ENCODE results near the gene NOVA2.

Gene NOVA2

GRCh38 chr19:45968626-45969025 lies 5.0 kb downstream of the NOVA2 start:
- no peak overlapping the region for H3K27ac ChIP-seq (ENCODE audit: low read depth in 2 of 2, low read length in 2 of 2)
- H3K4me3 ChIP-seq (ENCODE audit: low read length in 2 of 2) = no peak overlapping the region
- H3K9ac ChIP-seq (ENCODE audit: low read depth in 1 of 2, low read length in 2 of 2) = no peak overlapping the region
- H3K4me1 ChIP-seq (ENCODE audit: control insufficient read depth in 2 of 2, insufficient read depth in 2 of 2, low read length in 2 of 2) = peaks cover 0 to 2% of the 10 kb centered on the region in 2 donors
- no peaks in the 10 kb centered on the region for H3K36me3 ChIP-seq (ENCODE audit: control insufficient read depth in 2 of 2, insufficient read depth in 2 of 2, low read length in 2 of 2)
- peaks cover 25 to 37% of the 10 kb centered on the region in 2 donors for H3K27me3 ChIP-seq (ENCODE audit: control insufficient read depth in 2 of 2, insufficient read depth in 2 of 2, low read length in 2 of 2)
- H3K9me3 ChIP-seq (ENCODE audit: control insufficient read depth in 2 of 2, low read length in 2 of 2) = peaks cover 0 to 3% of the 10 kb centered on the region in 2 donors

- H3K27me3 ChIP-seq (ENCODE audit: control insufficient read depth in 2 of 2, insufficient read depth in 2 of 2, low read length in 2 of 2) = peaks cover 20 to 32% of the 10 kb centered on the region in 2 donors
- H3K9ac ChIP-seq (ENCODE audit: low read depth in 1 of 2, low read length in 2 of 2) = no peak overlapping the region
- H3K4me3 ChIP-seq (ENCODE audit: low read length in 2 of 2) = no peak overlapping the region
- no peak overlapping the region for H3K27ac ChIP-seq (ENCODE audit: low read depth in 2 of 2, low read length in 2 of 2)
- H3K9me3 ChIP-seq (ENCODE audit: control insufficient read depth in 2 of 2, low read length in 2 of 2) = peaks cover 0 to 1% of the 10 kb centered on the region in 2 donors
- no peaks in the 10 kb centered on the region for H3K4me1 ChIP-seq (ENCODE audit: control insufficient read depth in 2 of 2, insufficient read depth in 2 of 2, low read length in 2 of 2)
- H3K36me3 ChIP-seq (ENCODE audit: control insufficient read depth in 2 of 2, insufficient read depth in 2 of 2, low read length in 2 of 2) = no peaks in the 10 kb centered on the region
Observed at GRCh38 chr19:45967246-45967645, 6.4 kb downstream of the NOVA2 start.

DNA sequence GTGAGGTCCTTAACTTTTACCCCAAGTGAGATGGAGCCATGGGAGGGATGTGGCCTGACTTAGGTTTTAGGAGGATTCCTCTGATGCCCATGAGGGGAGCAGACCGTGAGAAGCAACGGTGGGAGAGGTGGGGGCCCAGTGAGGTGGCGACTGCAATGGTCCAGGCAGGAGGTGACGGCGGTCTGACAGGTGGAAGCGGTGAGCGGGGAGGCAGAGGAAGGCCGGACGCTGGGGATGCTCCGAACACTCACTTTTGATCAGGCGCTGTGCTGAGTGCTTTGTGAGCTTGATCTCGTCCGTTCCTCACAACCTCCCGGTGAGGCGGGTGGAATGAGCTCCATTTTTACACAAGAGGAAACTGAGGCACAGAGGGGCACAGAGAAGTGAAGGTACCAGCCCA lies 11.6 kb downstream of the NOVA2 start:
- no peak overlapping the region for H3K27ac ChIP-seq (ENCODE audit: low read depth in 2 of 2, low read length in 2 of 2)
- peaks cover under 1 to 12% of the 10 kb centered on the region in 2 donors for H3K27me3 ChIP-seq (ENCODE audit: control insufficient read depth in 2 of 2, insufficient read depth in 2 of 2, low read length in 2 of 2)
- no peaks in the 10 kb centered on the region for H3K9me3 ChIP-seq (ENCODE audit: control insufficient read depth in 2 of 2, low read length in 2 of 2)
- no peaks in the 10 kb centered on the region for H3K36me3 ChIP-seq (ENCODE audit: control insufficient read depth in 2 of 2, insufficient read depth in 2 of 2, low read length in 2 of 2)
- H3K9ac ChIP-seq (ENCODE audit: low read depth in 1 of 2, low read length in 2 of 2) = no peak overlapping the region
- no peak overlapping the region for H3K4me3 ChIP-seq (ENCODE audit: low read length in 2 of 2)
- no peaks in the 10 kb centered on the region for H3K4me1 ChIP-seq (ENCODE audit: control insufficient read depth in 2 of 2, insufficient read depth in 2 of 2, low read length in 2 of 2)

DNA sequence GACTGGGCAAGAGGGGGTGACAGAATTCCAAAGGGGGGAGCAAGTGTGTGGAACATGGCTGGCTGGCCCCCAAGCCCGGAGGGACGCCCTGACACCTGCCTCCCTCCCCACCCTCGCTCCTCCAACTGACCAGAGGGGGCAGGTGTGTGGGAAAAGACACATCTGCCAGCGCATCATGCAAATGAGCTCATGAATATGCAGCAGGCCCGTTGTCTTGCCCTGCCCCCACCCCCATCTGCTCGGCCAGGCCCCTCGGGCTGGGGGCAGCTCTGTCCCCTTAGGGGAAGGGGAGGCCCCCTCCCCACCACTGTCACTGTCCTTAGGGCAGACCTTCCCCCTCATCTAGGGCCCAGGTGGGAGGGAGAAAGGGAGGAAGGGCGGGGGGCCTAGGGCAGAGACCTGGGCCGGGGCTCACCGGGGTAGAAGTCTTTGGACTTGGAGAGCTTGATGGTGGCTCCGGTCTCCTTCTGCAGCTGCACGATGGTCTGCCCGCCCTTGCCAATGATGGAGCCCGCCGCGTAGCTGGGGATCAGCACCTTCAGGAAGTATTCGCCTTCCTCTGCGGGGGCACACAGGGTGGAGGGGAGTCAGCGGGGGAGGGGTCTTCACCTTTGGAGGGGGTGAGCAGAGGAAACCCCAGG lies 12.9 kb downstream of the NOVA2 start:
- H3K9me3 ChIP-seq (ENCODE audit: control insufficient read depth in 2 of 2, low read length in 2 of 2) = no peaks in the 10 kb centered on the region
- H3K4me1 ChIP-seq (ENCODE audit: control insufficient read depth in 2 of 2, insufficient read depth in 2 of 2, low read length in 2 of 2) = no peaks in the 10 kb centered on the region
- no peak overlapping the region for H3K4me3 ChIP-seq (ENCODE audit: low read length in 2 of 2)
- no peaks in the 10 kb centered on the region for H3K36me3 ChIP-seq (ENCODE audit: control insufficient read depth in 2 of 2, insufficient read depth in 2 of 2, low read length in 2 of 2)
- H3K27me3 ChIP-seq (ENCODE audit: control insufficient read depth in 2 of 2, insufficient read depth in 2 of 2, low read length in 2 of 2) = peaks cover 0 to 12% of the 10 kb centered on the region in 2 donors
- H3K9ac ChIP-seq (ENCODE audit: low read depth in 1 of 2, low read length in 2 of 2) = no peak overlapping the region
- no peak overlapping the region for H3K27ac ChIP-seq (ENCODE audit: low read depth in 2 of 2, low read length in 2 of 2)

DNA sequence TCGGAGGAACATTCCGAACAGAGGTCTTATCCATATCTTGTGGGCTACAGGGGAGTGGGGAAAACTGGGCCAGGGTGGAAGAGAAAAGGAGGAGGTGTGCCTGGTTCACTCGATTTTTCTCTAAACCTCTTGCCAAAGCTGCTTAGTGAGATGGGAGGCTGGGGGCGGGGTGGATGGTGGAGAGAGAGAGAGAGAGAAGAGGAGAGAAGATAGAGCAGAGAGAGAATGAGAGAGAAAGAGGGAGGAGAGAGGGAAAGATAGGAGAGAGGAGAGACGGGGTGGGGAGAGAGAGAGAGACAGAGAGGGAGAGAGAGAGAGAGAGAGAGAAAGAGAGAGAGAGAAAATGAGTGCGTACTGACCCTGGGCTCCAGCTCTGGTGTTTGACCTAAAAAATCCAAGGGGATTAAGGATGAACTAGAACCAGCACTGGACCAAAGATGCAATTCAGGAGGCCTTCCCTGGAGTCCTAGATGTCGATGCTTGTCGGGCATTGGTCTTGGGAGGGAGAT lies 14.1 kb downstream of the NOVA2 start:
- H3K27ac ChIP-seq (ENCODE audit: low read depth in 2 of 2, low read length in 2 of 2) = no peak overlapping the region
- no peaks in the 10 kb centered on the region for H3K9me3 ChIP-seq (ENCODE audit: control insufficient read depth in 2 of 2, low read length in 2 of 2)
- H3K27me3 ChIP-seq (ENCODE audit: control insufficient read depth in 2 of 2, insufficient read depth in 2 of 2, low read length in 2 of 2) = peaks cover 0 to 12% of the 10 kb centered on the region in 2 donors
- H3K4me1 ChIP-seq (ENCODE audit: control insufficient read depth in 2 of 2, insufficient read depth in 2 of 2, low read length in 2 of 2) = no peaks in the 10 kb centered on the region
- H3K36me3 ChIP-seq (ENCODE audit: control insufficient read depth in 2 of 2, insufficient read depth in 2 of 2, low read length in 2 of 2) = no peaks in the 10 kb centered on the region
- H3K4me3 ChIP-seq (ENCODE audit: low read length in 2 of 2) = no peak overlapping the region
- no peak overlapping the region for H3K9ac ChIP-seq (ENCODE audit: low read depth in 1 of 2, low read length in 2 of 2)

GRCh38 chr19:45958769-45959516 lies 14.7 kb downstream of the NOVA2 start:
- no peak overlapping the region for H3K4me3 ChIP-seq (ENCODE audit: low read length in 2 of 2)
- H3K9ac ChIP-seq (ENCODE audit: low read depth in 1 of 2, low read length in 2 of 2) = no peak overlapping the region
- H3K9me3 ChIP-seq (ENCODE audit: control insufficient read depth in 2 of 2, low read length in 2 of 2) = no peaks in the 10 kb centered on the region
- H3K27ac ChIP-seq (ENCODE audit: low read depth in 2 of 2, low read length in 2 of 2) = no peak overlapping the region
- H3K4me1 ChIP-seq (ENCODE audit: control insufficient read depth in 2 of 2, insufficient read depth in 2 of 2, low read length in 2 of 2) = no peaks in the 10 kb centered on the region
- H3K27me3 ChIP-seq (ENCODE audit: control insufficient read depth in 2 of 2, insufficient read depth in 2 of 2, low read length in 2 of 2) = peaks cover 0 to 12% of the 10 kb centered on the region in 2 donors
- H3K36me3 ChIP-seq (ENCODE audit: control insufficient read depth in 2 of 2, insufficient read depth in 2 of 2, low read length in 2 of 2) = no peaks in the 10 kb centered on the region

- Histone ChIP-seq H3K9me3 (ENCODE audit: control insufficient read depth in 2 of 2, low read length in 2 of 2) (no peaks in the 10 kb centered on the region), H3K4me1 (ENCODE audit: control insufficient read depth in 2 of 2, insufficient read depth in 2 of 2, low read length in 2 of 2) (peaks cover 0 to under 1% of the 10 kb centered on the region in 2 donors), H3K27ac (ENCODE audit: low read depth in 2 of 2, low read length in 2 of 2) (no peak overlapping the region), H3K36me3 (ENCODE audit: control insufficient read depth in 2 of 2, insufficient read depth in 2 of 2, low read length in 2 of 2) (no peaks in the 10 kb centered on the region), H3K4me3 (ENCODE audit: low read length in 2 of 2) (no peak overlapping the region), H3K9ac (ENCODE audit: low read depth in 1 of 2, low read length in 2 of 2) (no peak overlapping the region), H3K27me3 (ENCODE audit: control insufficient read depth in 2 of 2, insufficient read depth in 2 of 2, low read length in 2 of 2) (peaks cover 0 to 12% of the 10 kb centered on the region in 2 donors)
Observed at GRCh38 chr19:45958320-45958719, 15.3 kb downstream of the NOVA2 start.

DNA sequence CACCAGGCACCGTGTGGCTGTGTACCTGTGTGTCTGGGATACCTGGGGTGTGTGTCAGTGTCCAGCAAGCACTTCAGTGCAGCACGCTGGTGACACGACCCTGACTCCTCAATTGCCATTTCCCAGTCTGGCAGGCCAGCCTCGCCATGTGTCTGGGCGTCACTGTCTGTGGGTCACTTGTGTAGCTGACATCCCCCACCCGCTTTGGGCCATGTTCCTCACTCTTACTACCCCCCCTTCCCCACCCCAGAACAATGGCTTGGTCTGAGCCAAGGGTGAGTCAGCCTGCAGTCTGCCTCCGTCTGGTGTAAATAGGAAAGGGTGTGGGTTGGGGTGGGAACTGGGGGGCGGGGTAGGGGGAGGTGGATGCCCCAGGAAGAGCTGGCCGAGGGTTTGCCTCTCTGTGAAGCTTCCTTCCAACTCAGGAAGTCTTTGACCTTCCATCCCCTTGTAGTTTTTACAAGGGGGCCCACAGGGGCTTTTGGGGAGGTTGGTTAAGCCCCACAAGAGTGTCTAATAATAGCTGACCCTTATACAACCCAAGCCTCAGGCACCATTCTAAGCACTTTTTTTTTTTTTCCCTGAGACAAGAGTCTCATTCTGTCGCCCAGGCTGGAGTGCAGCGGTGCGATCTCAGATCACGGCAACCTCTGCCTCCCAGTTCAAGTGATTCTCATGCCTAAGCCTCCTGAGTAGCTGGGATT lies 17.6 kb downstream of the NOVA2 start:
- Histone ChIP-seq H3K4me3 (ENCODE audit: low read length in 2 of 2) (no peak overlapping the region), H3K36me3 (ENCODE audit: control insufficient read depth in 2 of 2, insufficient read depth in 2 of 2, low read length in 2 of 2) (no peaks in the 10 kb centered on the region), H3K9me3 (ENCODE audit: control insufficient read depth in 2 of 2, low read length in 2 of 2) (no peaks in the 10 kb centered on the region), H3K27ac (ENCODE audit: low read depth in 2 of 2, low read length in 2 of 2) (no peak overlapping the region), H3K4me1 (ENCODE audit: control insufficient read depth in 2 of 2, insufficient read depth in 2 of 2, low read length in 2 of 2) (peaks cover 0 to 4% of the 10 kb centered on the region in 2 donors), H3K9ac (ENCODE audit: low read depth in 1 of 2, low read length in 2 of 2) (no peak overlapping the region), H3K27me3 (ENCODE audit: control insufficient read depth in 2 of 2, insufficient read depth in 2 of 2, low read length in 2 of 2) (peaks cover 2 to 9% of the 10 kb centered on the region in 2 donors)

GRCh38 chr19:45954156-45954555 lies 19.5 kb downstream of the NOVA2 start:
- no peaks in the 10 kb centered on the region for H3K36me3 ChIP-seq (ENCODE audit: control insufficient read depth in 2 of 2, insufficient read depth in 2 of 2, low read length in 2 of 2)
- no peaks in the 10 kb centered on the region for H3K9me3 ChIP-seq (ENCODE audit: control insufficient read depth in 2 of 2, low read length in 2 of 2)
- H3K27me3 ChIP-seq (ENCODE audit: control insufficient read depth in 2 of 2, insufficient read depth in 2 of 2, low read length in 2 of 2) = peaks cover 2 to 9% of the 10 kb centered on the region in 2 donors
- no peak overlapping the region for H3K9ac ChIP-seq (ENCODE audit: low read depth in 1 of 2, low read length in 2 of 2)
- H3K27ac ChIP-seq (ENCODE audit: low read depth in 2 of 2, low read length in 2 of 2) = no peak overlapping the region
- H3K4me3 ChIP-seq (ENCODE audit: low read length in 2 of 2) = no peak overlapping the region
- peaks cover 0 to 4% of the 10 kb centered on the region in 2 donors for H3K4me1 ChIP-seq (ENCODE audit: control insufficient read depth in 2 of 2, insufficient read depth in 2 of 2, low read length in 2 of 2)

DNA sequence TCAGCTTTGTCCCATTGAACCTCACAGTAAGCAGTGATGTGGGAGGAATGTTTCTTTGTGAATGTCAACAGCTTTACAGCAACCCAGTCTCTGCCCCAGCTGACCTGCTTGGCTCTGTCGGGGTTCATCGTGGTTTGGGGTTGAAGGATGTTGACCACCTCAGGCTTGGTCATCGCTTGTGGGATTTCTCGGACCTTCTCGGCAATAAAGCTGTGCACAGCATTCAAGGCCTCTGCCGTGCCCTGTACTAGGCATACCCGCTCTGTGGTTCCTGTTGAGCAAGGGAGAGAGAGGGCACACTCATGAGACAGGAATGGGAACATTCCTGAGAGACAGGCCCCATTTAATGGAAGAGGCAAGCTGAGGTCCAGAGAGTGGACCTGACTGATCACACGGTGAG lies 20.0 kb downstream of the NOVA2 start:
- H3K4me3 ChIP-seq (ENCODE audit: low read length in 2 of 2) = no peak overlapping the region
- peaks cover 2 to 6% of the 10 kb centered on the region in 2 donors for H3K27me3 ChIP-seq (ENCODE audit: control insufficient read depth in 2 of 2, insufficient read depth in 2 of 2, low read length in 2 of 2)
- peaks cover 0 to 4% of the 10 kb centered on the region in 2 donors for H3K4me1 ChIP-seq (ENCODE audit: control insufficient read depth in 2 of 2, insufficient read depth in 2 of 2, low read length in 2 of 2)
- H3K36me3 ChIP-seq (ENCODE audit: control insufficient read depth in 2 of 2, insufficient read depth in 2 of 2, low read length in 2 of 2) = no peaks in the 10 kb centered on the region
- no peak overlapping the region for H3K9ac ChIP-seq (ENCODE audit: low read depth in 1 of 2, low read length in 2 of 2)
- H3K27ac ChIP-seq (ENCODE audit: low read depth in 2 of 2, low read length in 2 of 2) = no peak overlapping the region
- no peaks in the 10 kb centered on the region for H3K9me3 ChIP-seq (ENCODE audit: control insufficient read depth in 2 of 2, low read length in 2 of 2)

Measured in mucosa of rectum (tissue), 2 donors.